Keratinocyte (primary cell): ENCODE results near the gene MYBBP1A. TPM values are rescaled to one million over a fixed set of nuclear protein-coding genes. Genes with fewer than 3 reads are reported as not detected.
A peak's percentile ranks its signal among the peaks of the same experiment; 100 is the strongest.

Source experiments
- DNase-seq: peaks from one replicate; pipeline ENCODE4 v3.0.0-alpha.2; 2011; ENCODE audit warnings: low read depth, missing footprints, low spot score
- FAIRE-seq: peaks from 2 replicates; lab custom pipeline; 2011; peaks lifted over from hg19 to GRCh38; lab: Jason Lieb, UNC
- H2AFZ ChIP-seq: 2 replicates; pipeline ENCODE4 v1.6.0; 2012; ENCODE audit warnings: low read length, control low read depth, inconsistent platforms; ENCODE audit not compliant: control insufficient read depth
- H3K27ac ChIP-seq: 2 replicates; pipeline ENCODE4 v1.5.1; 2011; ENCODE audit warnings: low read length; ENCODE audit not compliant: control insufficient read depth, insufficient read depth
- H3K27me3 ChIP-seq: 3 replicates; pipeline ENCODE4 v1.6.0; 2011; ENCODE audit warnings: low read length; ENCODE audit not compliant: control insufficient read depth, insufficient read depth; ENCODE audit errors: extremely low read depth
- H3K36me3 ChIP-seq, 2 experiments: 2 replicates in 1 of 2; 3 replicates in 1 of 2; pipeline ENCODE4 v1.5.1; 2011; ENCODE audit warnings: low read length in 2 of 2, mild to moderate bottlenecking in 1 of 2; ENCODE audit not compliant: control insufficient read depth in 2 of 2, insufficient read depth in 2 of 2; ENCODE audit errors: extremely low read depth in 1 of 2
- H3K4me1 ChIP-seq: 3 replicates; pipeline ENCODE4 v1.5.1; 2011; ENCODE audit warnings: low read length; ENCODE audit not compliant: control insufficient read depth, insufficient read depth; ENCODE audit errors: extremely low read depth
- H3K4me2 ChIP-seq: 3 replicates; pipeline ENCODE4 v1.6.0; 2011; ENCODE audit warnings: low read depth, low read length; ENCODE audit not compliant: control insufficient read depth, insufficient read depth; ENCODE audit errors: extremely low read depth
- H3K4me3 ChIP-seq, 3 experiments: fragments of 200-600 bp in 1 of 3; sonication (generic) in 1 of 3; 2 replicates in 2 of 3; 3 replicates in 1 of 3; pipeline ENCODE4 v1.5.1; 2011 to 2016; ENCODE audit warnings: low read length in 3 of 3, mild to moderate bottlenecking in 3 of 3, control low read depth in 2 of 3, inconsistent platforms in 1 of 3, low read depth in 1 of 3, mixed read lengths in 1 of 3, mixed run types in 1 of 3, moderate library complexity in 1 of 3; ENCODE audit not compliant: control insufficient read depth in 2 of 3, insufficient read depth in 2 of 3; ENCODE audit errors: extremely low read depth in 1 of 3
- H3K79me2 ChIP-seq: 2 replicates; pipeline ENCODE4 v1.6.0; 2012; ENCODE audit warnings: low read length; ENCODE audit not compliant: control insufficient read depth, insufficient read depth
- H3K9ac ChIP-seq: 3 replicates; pipeline ENCODE4 v1.6.0; 2011; ENCODE audit warnings: low read length; ENCODE audit not compliant: control insufficient read depth, insufficient read depth; ENCODE audit errors: extremely low read depth
- H3K9me1 ChIP-seq: 3 replicates; pipeline ENCODE4 v1.6.0; 2011; ENCODE audit warnings: low read length; ENCODE audit not compliant: control insufficient read depth, insufficient read depth; ENCODE audit errors: extremely low read depth
- H3K9me3 ChIP-seq: 2 replicates; pipeline ENCODE4 v1.5.1; 2012; ENCODE audit warnings: low read depth, low read length; ENCODE audit not compliant: control insufficient read depth
- H4K20me1 ChIP-seq: 3 replicates; pipeline ENCODE4 v1.6.0; 2011; ENCODE audit warnings: low read length; ENCODE audit not compliant: control insufficient read depth, insufficient read depth; ENCODE audit errors: extremely low read depth
- EZH2 ChIP-seq: IDR thresholded peaks from one replicate; pipeline ENCODE4 v1.6.1; 2012; ENCODE audit warnings: inconsistent platforms, mild to moderate bottlenecking, low read length, moderate library complexity
- dilution Hi-C: fragments of 300-500 bp; cut with MboI; formaldehyde crosslinking; loops from one replicate; pipeline ENCODE4 v1.7.0; 2020; ENCODE audit warnings: low sequenced_read_pairs; ENCODE audit not compliant: extremely low pct_ligation_motif_present
- polyA plus RNA-seq, 5 experiments: library from polyadenylated mRNA; depleted of rRNA in 3 of 5; stranded (reverse) in 3 of 5; stranded (forward) in 1 of 5; unstranded in 1 of 5; fragments of >200 nt; gene quantifications; 1 replicate in 1 of 5; 2 replicates in 3 of 5; 3 replicates in 1 of 5; pipeline versions ENCODE4 v1.2.1 to v1.2.3, GENCODE V29; 2011 to 2012; ENCODE audit warnings: missing spikeins in 2 of 5, low read depth in 1 of 5, low replicate concordance in 1 of 5
- TF ChIP-seq, protein P1 (sequence below), 3 experiments: IDR thresholded peaks in 1 of 3; conservative IDR thresholded peaks in 1 of 3; optimal IDR thresholded peaks in 1 of 3; 2 replicates in 2 of 3; 3 replicates in 1 of 3; pipeline versions ENCODE3 to v1.5.1; 2011; ENCODE audit warnings: low read length in 3 of 3, mild to moderate bottlenecking in 3 of 3, moderate library complexity in 2 of 3, control low read depth in 1 of 3, inconsistent platforms in 1 of 3; ENCODE audit not compliant: insufficient read depth in 2 of 3; ENCODE audit errors: extremely low read depth in 1 of 3

MYBBP1A gene
- polyA plus RNA-seq, 1 donor (not counting 4 experiments of a cell fraction or from before 2014, with no cell fraction given), result 20.5 TPM

DNA sequence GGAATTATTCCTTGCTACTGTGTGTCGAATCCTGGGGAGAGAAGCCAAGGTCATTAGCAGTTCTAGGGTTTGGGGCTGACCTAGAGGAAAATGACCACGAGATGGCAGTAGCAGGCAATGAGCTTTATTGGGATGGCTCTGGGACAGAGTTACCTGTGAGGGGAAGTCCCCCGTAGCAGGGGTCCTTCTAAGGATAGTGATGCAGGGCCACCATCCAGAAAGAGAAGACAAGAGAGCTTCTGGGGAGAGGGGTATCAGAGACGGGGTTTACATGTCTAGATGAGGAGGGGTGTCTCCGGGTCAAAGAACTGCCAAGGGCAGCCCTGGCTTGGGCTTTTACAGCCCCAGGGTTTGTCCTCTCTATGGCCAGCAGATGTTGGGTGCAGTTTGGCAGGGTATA, 11.6 kb upstream of the MYBBP1A start:
- H3K36me3 ChIP-seq, result no peaks in the 10 kb centered on the region
- no peaks in the 10 kb centered on the region for H3K9me3 ChIP-seq
- H2AFZ ChIP-seq, result no peak overlapping the region
- no peak overlapping the region for H3K4me2 ChIP-seq
- H3K79me2 ChIP-seq, result no peaks in the 10 kb centered on the region
- TF ChIP-seq, protein P1, sequence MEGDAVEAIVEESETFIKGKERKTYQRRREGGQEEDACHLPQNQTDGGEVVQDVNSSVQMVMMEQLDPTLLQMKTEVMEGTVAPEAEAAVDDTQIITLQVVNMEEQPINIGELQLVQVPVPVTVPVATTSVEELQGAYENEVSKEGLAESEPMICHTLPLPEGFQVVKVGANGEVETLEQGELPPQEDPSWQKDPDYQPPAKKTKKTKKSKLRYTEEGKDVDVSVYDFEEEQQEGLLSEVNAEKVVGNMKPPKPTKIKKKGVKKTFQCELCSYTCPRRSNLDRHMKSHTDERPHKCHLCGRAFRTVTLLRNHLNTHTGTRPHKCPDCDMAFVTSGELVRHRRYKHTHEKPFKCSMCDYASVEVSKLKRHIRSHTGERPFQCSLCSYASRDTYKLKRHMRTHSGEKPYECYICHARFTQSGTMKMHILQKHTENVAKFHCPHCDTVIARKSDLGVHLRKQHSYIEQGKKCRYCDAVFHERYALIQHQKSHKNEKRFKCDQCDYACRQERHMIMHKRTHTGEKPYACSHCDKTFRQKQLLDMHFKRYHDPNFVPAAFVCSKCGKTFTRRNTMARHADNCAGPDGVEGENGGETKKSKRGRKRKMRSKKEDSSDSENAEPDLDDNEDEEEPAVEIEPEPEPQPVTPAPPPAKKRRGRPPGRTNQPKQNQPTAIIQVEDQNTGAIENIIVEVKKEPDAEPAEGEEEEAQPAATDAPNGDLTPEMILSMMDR (optimal IDR thresholded peaks at IDR 0.05 in 1 of 3, IDR thresholded peaks at IDR 0.05 in 1 of 3, conservative IDR thresholded peaks at IDR 0.05 in 1 of 3; ENCODE audit: extremely low read depth in 1 of 3, insufficient read depth in 2 of 3, low read length in 3 of 3), result peak; percentile 70 to 90 (median 74)
- no peak for TF ChIP-seq EZH2
- no peaks in the 10 kb centered on the region for H3K27me3 ChIP-seq
- dilution Hi-C loops, result no loop called here
- FAIRE-seq (peak; percentile 67), DNase-seq (no peak)
- no peak overlapping the region for H3K27ac ChIP-seq
- no peak overlapping the region for H3K4me3 ChIP-seq
- H4K20me1 ChIP-seq, result no peaks in the 10 kb centered on the region
- H3K9me1 ChIP-seq, result no peaks in the 10 kb centered on the region
- no peak overlapping the region for H3K9ac ChIP-seq
- H3K4me1 ChIP-seq, result peaks cover 6% of the 10 kb centered on the region

- Histone ChIP-seq H3K4me2 (no peak overlapping the region), H3K36me3 (no peaks in the 10 kb centered on the region), H3K9me3 (no peaks in the 10 kb centered on the region), H3K4me3 (no peak overlapping the region), H3K9ac (no peak overlapping the region), H4K20me1 (no peaks in the 10 kb centered on the region), H2AFZ (no peak overlapping the region), H3K27me3 (no peaks in the 10 kb centered on the region), H3K9me1 (no peaks in the 10 kb centered on the region), H3K4me1 (peaks cover 10% of the 10 kb centered on the region), H3K27ac (no peak overlapping the region), H3K79me2 (no peaks in the 10 kb centered on the region)
- dilution Hi-C loops, result no loop called here
- no peak for TF ChIP-seq EZH2
- TF ChIP-seq, protein P1 (optimal IDR thresholded peaks at IDR 0.05 in 1 of 3, IDR thresholded peaks at IDR 0.05 in 1 of 3, conservative IDR thresholded peaks at IDR 0.05 in 1 of 3; ENCODE audit: extremely low read depth in 1 of 3, insufficient read depth in 2 of 3, low read length in 3 of 3), result peak; percentile 80 to 92 (median 83)
- FAIRE-seq (peak; percentile 91), DNase-seq (no peak)
Measured at GRCh38 chr17:4565209-4566141, 10.3 kb upstream of the MYBBP1A start.
